Mucosa of gallbladder (tissue), 1 donor: ENCODE measurements around the gene GCN1. TPM values are rescaled to one million over a fixed set of nuclear protein-coding genes. Genes with fewer than 3 reads are reported as not detected.

Source experiments
- DNase-seq: peaks from one replicate; pipeline ENCODE4 v3.0.0-alpha.2; 2020; ENCODE audit warnings: low spot score
- total RNA-seq: library from RNA; stranded (reverse); gene quantifications from one replicate; pipeline ENCODE4 v1.2.1, GENCODE V29; 2021
- donor health status: DM: no; HTN: no; CAD: no.

Gene GCN1
- total RNA-seq, 1 donor from 2014 or later: 80.4 TPM

DNA sequence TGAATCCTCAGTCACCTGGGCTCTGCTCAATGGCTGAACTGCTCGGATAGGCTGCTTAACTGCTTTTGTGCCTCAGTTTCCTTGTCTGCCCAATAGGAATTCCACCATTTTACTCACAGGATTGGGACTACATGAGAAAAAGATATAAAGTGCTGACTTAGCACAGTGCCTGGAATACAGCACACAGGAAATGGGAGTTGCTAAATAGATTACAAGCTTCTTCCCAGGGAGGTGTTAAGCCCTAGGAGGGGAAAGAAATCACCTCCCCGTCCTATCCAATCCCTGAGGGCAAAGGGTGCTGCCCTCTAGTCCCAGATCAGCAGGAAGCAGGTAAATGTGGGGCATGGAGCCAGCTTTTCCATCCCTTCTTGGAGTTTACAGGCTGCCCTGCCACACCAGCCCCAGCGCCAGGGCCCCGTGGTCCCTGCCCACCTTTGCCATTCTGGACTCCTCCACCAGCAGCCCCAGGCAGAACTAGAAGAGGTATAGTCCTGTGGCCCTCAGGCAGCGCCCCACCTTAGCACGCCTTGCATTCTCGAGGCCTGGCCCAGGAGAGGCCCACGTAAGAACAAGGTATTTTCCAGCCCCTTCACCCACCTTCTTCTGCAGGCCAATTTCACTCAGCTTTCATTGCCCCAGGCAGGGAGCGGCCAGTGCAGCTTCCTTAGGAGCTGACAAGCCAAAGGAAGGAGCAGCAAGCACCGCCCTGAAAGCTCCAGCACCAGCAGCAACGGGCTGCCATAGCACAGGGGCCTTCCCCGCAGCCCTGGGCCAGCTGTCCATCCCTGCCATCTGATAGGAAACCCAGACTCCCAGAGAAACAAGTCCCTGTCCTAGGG lies 35.2 kb upstream of the GCN1 start:
- DNase-seq: no peak

DNA sequence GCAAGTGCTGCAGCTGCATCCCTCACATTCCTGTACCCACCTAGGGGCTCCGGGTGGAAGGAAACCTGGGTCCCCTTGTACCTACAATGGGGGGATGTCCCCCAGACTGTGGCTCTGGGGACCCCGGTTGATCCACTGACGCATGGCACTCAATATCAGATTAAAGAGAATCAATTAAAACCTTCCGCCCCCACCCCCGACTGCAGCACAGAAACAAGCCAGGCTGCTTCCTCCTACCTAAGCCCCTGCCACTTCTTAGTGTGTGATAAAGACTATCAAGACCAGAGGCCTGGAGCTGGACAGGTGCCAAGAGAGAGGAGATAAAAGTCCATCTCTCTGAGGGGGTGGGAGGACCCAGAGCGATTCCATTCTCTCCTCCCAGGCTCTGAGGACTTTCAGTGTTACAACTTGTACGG lies 34.6 kb upstream of the GCN1 start:
- no peak for DNase-seq

DNA sequence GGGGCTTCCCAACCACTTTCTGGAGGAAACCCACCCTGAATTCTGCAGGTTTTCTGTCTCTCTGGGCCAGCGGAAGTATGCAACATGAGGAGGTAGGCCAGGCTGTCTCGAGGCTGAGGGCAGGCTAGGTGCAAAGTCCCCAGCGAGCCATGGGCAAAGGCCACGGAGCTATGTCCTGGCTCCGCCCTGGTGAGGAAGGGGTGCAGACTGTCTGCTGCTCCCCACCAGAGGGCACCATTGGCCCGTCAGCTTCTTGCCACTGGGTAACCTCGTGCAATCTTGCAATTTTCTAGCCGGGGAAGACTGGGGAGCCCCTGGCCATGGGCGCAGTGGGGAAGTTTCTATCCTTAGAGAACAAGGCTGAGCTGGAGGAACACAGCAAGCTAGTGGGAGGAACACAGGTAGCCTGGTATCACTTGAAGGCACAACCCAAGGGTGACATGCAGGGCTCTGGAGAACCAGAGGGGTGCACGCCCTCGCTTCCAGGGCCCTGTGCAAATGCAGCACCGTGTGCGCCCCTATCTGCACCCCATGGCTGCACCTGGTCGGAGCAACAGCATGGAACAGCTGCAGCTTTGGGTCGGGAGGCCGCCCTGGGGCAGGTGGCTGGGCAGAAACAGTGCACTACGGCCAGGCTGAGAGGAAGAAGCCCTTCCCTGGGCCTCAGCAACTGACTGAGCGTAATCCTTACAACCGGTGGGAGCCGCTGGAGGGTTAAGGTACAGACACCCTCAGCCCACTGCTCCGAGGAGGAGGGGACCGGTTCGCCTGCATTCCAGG lies 34.0 kb upstream of the GCN1 start:
- DNase-seq: peak; percentile 91

DNA sequence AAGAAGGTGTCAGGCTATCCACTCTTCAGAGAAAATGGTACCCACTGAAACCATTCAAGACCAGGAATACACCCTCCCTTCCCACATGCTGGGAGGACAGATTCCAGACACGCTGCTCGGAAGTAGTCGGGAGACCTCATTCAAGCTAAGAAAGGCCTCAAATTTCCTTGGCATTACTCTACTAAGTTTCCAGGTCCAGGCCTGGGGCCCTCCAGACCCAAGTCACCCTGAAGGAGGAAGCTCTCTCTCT lies 33.5 kb upstream of the GCN1 start:
- no peak for DNase-seq

DNA sequence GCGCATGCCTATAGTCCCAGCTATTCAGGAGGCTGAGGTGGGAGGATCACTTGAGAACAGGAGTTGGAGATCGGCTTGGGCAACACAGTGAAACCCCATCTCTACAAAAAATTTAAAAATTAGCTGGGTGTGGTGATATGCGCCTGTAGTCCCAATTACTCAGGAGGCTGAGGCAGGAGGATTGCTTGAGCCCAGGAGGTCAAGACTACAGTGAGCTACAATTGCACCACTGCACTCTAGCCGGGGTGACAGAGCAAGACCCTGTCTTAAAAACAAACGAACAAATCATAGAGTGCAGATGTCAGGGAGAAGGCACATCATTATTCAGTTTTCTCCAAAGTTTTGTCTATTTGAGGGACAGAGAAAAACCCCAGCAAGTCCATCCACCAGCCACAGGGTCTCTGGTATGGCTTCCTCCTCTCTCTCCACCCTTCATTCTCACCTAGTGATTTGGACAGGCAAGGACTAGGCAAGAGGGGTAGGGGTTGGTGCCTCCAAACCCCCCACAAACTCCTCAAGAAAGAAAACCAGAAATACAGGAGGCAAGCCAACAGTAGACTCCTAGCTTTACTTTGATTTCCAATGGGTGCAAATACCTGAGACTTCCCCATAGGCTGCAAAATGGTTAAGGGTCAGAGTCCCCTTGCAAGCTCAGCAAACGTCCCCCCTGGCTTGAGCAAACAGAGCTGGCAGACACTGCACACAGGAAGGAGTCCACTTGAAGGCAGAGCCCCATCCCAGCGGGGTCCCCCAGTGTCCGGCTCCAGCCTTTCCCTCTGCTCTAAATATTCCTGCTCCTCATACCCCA lies 32.9 kb upstream of the GCN1 start:
- no peak for DNase-seq

DNA sequence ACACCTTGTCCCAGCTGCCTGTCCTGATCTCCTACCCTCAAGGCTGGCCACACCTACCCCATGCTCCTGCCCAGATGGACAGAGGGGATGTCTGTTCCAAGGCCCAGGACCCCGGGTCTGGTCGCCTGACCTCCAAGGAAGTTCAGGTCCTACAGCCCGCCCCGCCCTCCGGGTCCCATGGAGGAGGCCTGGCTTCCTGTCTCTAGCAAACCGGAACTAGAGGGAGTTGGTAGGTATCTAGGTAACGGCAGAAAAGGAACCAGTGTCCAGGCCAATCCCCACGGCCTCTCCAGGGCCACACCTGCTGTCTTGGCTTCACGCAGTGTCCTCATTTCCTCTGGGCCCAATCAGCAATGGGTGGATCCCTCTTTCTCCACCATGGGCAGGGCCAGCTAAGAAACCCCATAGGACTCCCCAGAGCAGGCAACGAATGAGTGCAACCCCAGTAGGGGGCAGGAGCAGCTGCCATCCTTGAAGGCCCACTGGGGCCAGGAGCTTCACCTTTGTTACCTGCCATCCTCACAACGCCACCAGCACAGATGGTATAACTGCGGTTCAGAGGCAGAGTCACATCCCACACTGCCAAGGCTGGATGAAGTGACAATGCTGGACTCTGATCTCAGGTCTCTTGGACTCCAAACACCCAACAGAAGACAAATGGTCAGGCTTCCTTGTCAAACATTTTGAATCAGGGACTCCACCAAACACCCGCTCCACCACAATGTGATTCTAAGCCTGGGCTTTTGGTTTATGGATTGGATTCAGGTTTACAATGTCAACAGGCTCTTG lies 31.5 kb upstream of the GCN1 start:
- peak; percentile 68 for DNase-seq

DNA sequence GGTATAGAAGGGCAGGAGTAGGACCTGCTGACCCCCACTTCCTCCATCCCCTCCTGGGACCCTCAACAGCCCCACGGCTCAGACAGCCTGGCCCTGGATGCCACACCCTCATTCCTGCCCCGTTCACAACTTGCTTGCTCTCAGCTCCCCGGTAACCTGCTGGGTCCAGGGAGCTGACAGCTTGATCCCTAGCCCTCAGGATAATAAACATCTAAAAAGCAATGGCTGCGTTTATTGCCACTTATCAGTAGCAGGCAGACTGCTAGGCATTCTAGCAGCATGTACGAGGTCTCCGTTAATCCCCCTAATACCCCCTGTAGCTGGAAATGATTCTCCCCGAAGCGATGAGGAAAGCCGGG lies 30.7 kb upstream of the GCN1 start:
- no peak for DNase-seq

DNA sequence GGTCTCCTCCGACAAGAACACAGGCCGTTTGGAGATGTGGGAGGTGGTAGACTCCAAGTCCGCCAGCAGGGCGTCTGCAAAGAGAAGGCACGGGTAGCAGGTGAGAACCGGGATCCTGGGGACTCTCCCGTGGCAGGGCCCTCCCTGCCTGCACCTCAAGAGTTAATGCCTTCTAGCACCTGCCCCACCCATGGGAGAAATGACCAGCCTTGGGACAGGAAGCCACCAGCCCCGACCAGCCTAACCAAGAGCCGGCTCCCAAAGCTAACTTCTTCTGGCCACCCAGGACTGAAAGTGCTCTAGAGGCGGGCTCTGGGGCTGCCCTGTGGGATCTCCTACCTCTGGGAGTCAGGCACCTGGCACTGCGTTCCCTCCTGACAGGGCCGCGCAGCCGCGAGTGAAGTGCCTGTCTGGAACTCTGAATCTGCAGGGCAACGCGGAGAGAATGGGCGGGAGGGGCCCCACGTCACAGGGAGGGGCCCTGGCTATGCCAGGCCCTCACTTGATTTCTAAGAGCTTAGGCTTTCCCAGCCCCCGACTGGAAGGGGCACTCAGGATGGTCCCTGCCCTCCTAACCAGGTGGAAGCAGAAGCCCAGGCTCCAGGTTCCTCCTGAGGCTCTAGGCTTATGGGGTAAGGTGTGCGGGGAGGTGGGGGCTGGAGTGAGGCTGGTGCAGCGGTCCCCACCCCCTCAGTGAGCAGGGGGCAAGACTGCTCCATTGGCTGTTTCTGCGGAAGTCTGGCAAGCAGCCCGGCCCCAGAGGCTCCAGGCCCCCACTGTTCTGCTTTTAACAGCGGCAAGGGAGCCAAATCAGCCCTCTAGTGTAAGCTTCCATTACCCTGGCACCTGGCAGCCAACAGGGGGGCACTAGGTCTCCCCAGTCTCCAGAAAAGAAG lies 30.0 kb upstream of the GCN1 start:
- DNase-seq: peak; percentile 49

DNA sequence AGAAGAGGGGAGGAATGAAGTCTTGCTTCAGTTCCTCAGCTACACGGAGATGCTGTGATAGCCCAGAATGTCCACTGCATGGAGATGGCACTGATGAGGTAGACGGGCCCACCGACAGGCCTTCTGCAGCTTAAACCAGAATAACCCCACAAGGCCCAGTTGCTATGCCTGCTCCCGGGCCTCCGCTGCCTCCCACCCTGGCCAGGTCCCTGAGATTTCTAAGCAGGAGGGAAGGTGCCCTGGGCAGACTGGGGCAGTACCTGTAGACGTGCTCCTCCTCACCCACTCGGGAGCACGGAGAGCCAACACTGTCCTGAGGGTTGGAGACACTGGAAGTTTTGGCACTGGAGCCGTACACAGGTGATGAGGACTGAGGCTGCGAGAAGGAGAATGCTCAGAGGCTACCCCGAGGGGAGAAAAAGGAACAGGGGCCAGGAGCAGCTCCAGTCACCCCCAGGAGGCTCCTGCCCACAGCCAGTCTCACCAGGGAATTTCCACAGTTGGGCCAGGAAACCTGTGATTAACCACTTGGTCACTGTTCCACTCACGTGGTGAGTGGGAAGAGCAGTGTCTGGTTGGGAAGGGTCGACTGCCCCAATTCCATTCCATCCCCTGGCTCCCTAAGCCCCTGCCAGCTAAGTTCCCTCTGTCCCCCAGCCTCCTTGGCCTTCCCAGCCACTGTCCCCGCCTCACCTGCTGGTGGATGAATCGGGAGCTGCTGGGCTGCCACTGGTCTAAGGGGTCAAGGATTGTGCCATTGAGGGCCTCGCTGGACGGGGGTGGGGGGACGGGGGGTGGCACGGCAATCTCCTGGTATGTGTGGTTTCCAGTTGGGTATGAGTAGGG lies 29.2 kb upstream of the GCN1 start:
- no peak for DNase-seq

DNA sequence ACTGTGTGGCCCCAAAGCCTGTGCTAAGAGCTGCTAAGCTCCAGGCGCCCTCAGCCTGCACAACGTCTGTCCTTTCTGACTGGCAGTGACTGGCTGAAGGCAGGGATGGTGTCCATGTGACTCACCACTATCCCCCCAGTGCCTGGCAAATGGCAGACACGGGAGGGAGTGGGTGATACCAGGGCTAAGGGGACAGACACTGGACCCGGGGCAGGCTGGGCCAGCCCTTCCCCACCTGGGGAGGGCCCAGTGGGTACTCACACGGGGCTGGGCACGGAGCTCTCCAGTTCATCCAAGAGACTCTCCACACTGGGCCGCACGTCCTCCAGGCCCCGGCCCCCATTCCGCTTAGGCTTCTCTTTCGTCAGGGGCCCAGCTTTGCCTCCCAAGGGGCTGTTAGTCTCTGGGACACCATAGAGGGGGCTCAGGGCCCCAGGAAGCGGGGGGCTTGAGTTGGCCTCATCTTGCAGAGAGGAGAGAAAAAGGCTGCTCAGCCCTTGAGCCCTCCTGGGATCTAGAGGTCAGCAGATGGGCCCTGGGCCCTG lies 27.8 kb upstream of the GCN1 start:
- DNase-seq: no peak

DNA sequence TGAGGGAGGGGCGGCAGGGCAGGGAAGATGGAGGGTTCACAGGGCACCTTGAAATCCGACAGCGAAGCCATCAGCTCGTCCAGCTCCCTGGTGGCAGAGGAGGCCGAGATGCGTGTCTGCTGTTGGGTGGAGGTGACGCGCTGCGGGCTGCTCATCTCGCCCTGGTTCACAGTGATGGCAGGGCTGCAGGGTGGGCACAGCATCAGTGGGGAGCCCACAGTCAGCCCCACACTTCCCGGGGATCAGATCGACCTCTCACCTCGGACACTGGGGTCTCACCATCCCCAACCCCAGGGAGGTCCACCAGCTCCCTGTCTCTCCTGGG lies 27.0 kb upstream of the GCN1 start:
- DNase-seq: no peak

DNA sequence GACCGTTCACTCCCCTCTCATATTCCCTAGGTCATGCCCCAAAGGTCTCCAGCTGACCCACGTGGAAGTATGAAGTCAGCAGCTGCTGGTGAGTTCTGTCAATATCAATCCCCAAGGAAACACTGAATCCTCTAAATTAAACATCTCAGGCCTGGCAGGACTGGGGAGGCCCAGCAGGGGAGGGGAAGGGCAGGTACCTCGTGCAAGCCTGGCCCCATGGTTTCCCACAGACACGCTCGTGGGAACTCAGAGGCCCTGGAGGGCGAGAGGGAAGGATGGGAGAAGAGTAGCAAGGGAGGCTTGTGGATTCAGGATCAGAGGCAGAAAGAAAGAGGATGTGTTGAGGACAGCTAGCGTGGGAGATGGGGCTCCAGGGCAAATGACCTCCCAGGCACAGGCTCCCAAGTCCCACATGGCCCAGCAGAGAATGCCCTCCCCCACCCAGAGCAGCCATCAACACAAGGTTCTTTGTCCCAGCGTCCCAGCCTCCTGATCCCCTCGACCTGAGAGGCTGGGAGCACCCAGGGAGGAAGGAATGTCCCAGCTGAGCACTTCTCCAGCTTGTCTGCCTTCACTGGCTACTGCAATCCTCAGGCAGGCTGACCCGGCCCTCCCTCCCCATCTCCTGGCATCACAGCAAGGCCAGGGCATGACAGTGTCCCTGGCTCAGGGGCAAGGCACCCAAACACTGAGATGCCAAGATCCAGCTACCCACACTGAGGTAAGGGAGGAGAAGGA lies 26.5 kb upstream of the GCN1 start:
- no peak for DNase-seq

DNA sequence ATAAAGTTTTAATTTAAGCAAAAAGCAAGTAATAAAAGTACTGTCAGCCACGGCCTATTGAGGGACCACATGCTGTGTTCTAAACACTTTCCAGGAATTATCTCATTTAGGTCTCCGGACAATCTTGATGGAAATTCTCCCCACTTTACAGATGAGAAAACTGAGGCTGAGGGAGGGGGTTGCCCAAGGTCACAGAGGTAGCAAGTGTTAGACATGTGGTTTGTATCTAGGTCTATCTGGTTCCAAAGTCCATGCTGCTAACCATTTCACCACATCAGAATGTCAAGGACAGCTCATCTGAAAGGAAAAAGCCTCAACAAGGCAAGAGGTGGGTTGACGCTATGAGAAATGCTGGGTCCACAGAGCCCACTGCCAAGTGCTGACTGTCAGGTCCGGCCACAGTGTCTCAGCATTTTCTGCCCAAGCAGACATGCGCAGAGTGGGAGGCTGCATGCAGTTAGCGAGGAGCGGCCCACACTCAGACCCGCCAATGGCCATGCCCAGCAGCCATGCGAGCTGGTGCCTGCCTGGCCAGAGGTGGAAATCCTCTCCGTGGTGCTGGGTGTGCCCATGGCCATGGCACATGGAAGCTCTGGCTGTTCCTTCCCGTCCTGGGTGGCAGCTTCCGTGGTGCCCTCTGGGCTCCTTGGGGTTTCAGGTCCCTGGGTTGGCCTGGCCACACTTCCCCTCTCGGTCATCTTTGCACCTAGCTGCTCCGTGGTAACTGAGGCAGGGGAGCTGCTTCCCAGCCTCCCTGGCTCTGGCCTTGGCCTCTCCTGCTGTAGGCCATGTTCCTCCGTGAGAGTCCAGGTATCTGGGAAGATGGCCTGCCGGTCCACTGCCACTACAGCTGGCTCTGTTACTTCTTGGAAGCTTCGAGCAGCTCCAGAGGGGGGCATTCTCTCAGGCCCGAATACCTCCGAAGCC lies 24.4 kb upstream of the GCN1 start:
- no peak for DNase-seq

DNA sequence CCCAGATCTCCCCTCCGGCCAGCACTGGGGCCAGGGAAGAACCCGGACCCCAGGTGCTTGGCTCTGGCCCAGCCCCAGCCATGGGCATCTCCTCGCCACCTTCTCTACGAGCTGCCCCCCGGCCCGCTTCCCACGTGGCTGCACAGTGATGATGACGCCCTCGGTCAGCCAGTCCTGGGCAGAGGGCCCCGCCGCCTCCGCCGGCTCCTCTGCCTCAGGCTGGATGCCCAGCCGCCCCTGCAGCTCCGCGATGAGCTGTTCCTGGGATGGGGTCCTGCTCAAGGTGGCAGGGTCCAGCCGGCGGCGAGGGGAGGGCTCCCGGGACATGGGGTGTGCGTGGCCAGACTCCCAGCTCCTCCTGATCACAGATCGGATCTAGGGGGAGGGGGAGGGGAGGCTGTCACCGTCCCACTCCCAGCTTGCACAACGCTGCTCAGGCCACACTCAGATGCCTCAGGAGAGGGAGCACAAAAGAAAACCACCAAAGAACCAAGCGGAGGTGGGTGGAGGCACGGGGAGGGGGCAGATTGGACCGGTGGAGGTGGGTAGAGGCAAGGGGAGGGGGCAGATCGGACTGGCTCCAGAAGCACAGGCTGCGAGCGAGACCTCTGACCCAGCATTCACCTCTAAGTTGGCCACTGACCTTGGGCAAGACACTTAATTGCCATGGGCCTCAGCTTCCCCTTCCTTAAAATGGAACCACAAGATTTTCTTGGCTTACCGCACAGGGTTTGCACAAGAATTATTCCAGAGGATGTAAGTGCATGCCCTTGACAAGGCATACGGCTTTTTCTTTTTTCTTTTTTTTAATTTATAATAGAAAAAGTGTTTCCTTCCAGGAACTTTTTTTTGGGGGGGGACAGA lies 22.5 kb upstream of the GCN1 start:
- no peak for DNase-seq

DNA sequence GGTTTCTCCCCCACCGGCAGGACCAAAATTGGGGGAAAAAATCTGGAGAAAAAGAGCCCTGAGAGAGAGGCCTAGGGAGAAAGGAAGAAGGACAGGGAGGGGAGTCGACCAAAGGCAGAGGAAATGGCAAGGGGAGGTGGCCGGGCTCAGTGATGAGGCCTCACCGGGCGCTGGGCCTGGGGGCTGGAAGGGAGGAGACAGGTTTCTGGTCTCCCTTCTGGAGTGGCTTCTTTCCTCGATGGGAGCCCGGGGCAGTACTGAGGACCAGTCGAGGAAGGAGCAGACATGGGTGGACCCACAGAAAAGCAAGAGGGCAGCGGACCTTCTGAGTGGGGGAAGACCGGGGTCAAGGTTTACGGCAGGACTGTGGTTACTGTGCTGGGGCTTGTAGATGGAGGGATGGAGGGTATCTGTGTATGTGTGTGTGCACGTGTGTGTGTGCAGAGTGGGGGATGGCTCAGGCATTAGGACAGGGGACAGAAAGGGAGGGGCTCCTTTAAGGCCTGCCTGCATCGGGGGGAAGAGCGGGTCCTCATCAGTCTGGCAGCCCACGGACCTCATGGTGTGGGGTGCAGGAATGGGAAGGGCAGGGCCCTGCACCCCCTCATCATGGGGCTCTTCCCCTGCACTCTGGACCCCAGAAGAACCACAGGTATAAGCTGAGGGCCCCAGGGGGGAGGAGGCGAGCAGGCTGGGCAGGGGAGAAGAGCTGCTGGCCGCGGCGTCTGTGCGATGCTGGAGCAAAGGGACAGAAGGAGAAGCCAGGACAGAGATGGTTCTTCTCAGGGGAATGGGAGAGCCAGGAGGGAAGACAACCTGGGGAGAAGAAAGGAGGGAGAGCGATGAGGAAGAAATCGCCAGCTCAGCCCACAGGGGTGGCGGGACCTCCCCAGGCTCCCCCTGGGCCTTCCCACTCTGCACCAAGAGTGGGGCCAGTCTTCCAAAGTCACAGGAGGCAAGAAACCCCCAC lies 21.5 kb upstream of the GCN1 start:
- DNase-seq: no peak

DNA sequence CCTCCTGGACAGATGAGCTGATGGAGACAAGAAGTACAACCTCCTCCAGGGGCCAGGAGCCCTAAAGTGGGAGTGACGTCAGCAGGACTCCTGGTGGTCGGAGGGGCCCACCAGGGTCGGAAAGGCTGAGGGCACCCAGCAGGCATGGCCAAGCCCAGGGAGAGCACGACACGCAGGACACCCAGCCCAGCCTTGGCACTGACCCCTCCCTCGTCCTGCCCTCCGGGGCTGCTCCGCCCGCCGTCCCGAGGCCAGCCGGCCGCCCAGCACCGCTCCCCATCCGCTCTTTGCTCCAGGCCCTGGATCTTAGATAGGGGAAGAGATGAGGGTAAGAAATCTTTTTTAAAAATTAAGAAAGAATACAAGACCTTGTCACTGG lies 20.8 kb upstream of the GCN1 start:
- DNase-seq: no peak
